HCT116 (cell line): Measurements from ENCODE around the gene NHERF1. TPM values are rescaled to one million over a fixed set of nuclear protein-coding genes. Genes with fewer than 3 reads are reported as not detected.

ENCODE experiments used
- ATAC-seq: fragments of 200-7000 bp; cut with Tn5 transposase; 2 replicates; pipeline ENCODE4 v1.9.1; 2020; ENCODE audit warnings: mild to moderate bottlenecking, moderate library complexity
- BruUV-seq: library from RNA; stranded (reverse); fragments of 400-500 nt; replicated peaks from 2 replicates; lab custom pipeline; 2021; lab: Mats Ljungman, UMichigan
- CTCF ChIA-PET: fragments of 300-600 bp; sonication (Branson Sonifier 250); formaldehyde crosslinking; loops from one replicate; lab custom pipeline; 2021; ENCODE audit warnings: antibody characterized with exemption; lab: Charles Lee
- POLR2A ChIA-PET: fragments of 300-600, 350-600 bp; sonication (Branson Sonifier 250); formaldehyde crosslinking; loops from one replicate; lab custom pipeline; 2021; ENCODE audit warnings: antibody characterized with exemption; lab: Charles Lee
- RAD21 ChIA-PET, 2 experiments: fragments of 300-600 bp; sonication (Branson Sonifier 250); formaldehyde crosslinking; loops; one replicate each; lab custom pipeline; 2023; ENCODE audit warnings: low total read pairs in 2 of 2; ENCODE audit not compliant: uncharacterized antibody in 2 of 2, unreplicated experiment in 2 of 2, low non-redundant PET in 1 of 2; lab: Charles Lee
- DNase-seq: peaks from one replicate; pipeline ENCODE4 v3.0.0-alpha.2; 2010; ENCODE audit warnings: low read depth, low spot score
- H2AFZ ChIP-seq: fragments of 200-600 bp; shearing (Covaris generic), sonication (generic); 2 replicates; pipeline ENCODE4 v1.6.1; 2017; ENCODE audit warnings: low read depth, mixed run types, mixed read lengths, antibody characterized with exemption, low read length; ENCODE audit not compliant: poor library complexity, severe bottlenecking
- H3K27ac ChIP-seq: 2 replicates; pipeline ENCODE4 v1.5.1; 2012; ENCODE audit warnings: low read depth, low read length
- H3K27me3 ChIP-seq: fragments of 200-600 bp; sonication (generic); 2 replicates; pipeline ENCODE4 v1.6.1; 2016; ENCODE audit warnings: mixed run types, low read length, mixed read lengths; ENCODE audit not compliant: insufficient read depth
- H3K36me3 ChIP-seq, 2 experiments: fragments of 200-500 bp in 1 of 2; fragments of 200-600 bp in 1 of 2; sonication (Bioruptor generic) in 1 of 2; sonication (generic) in 1 of 2; 2 replicates each; pipeline versions ENCODE4 v1.5.1 to v1.6.1; 2014 to 2016; ENCODE audit warnings: low read length in 2 of 2, inconsistent platforms in 1 of 2, mixed read lengths in 1 of 2, mixed run types in 1 of 2; ENCODE audit not compliant: insufficient read depth in 2 of 2, control insufficient read depth in 1 of 2
- H3K4me1 ChIP-seq, 2 experiments: fragments of 200-600 bp in 1 of 2; sonication (generic) in 1 of 2; 2 replicates each; pipeline versions ENCODE4 v1.5.1 to v1.6.1; 2012 to 2017; ENCODE audit warnings: low read length in 2 of 2, inconsistent platforms in 1 of 2, mild to moderate bottlenecking in 1 of 2, mixed read lengths in 1 of 2, mixed run types in 1 of 2, moderate library complexity in 1 of 2; ENCODE audit not compliant: insufficient read depth in 2 of 2, control insufficient read depth in 1 of 2
- H3K4me2 ChIP-seq: fragments of 200-600 bp; sonication (generic); 2 replicates; pipeline ENCODE4 v1.6.1; 2017; ENCODE audit warnings: mixed run types, low read length, mixed read lengths
- H3K4me3 ChIP-seq, 2 experiments: fragments of 200-600 bp in 1 of 2; sonication (generic) in 1 of 2; replicated peaks in 1 of 2; 2 replicates each; pipeline ENCODE4 v1.5.1; 2011 to 2016; ENCODE audit warnings: low read length in 2 of 2, control low read depth in 1 of 2, low read depth in 1 of 2, mild to moderate bottlenecking in 1 of 2, mixed read lengths in 1 of 2, mixed run types in 1 of 2
- H3K79me2 ChIP-seq: fragments of 200-600 bp; sonication (generic); 2 replicates; pipeline ENCODE4 v1.6.1; 2017; ENCODE audit warnings: mild to moderate bottlenecking, mixed run types, low read length, moderate library complexity, mixed read lengths; ENCODE audit not compliant: insufficient read depth
- H3K9ac ChIP-seq: fragments of 200-600 bp; sonication (generic); 2 replicates; pipeline ENCODE4 v1.6.1; 2016; ENCODE audit warnings: low read length, mixed read lengths
- H3K9me2 ChIP-seq: fragments of 200-600 bp; sonication (generic), shearing (Covaris generic); 2 replicates; pipeline ENCODE4 v1.6.1; 2017; ENCODE audit warnings: mixed run types, mild to moderate bottlenecking, moderate library complexity; ENCODE audit not compliant: insufficient read depth
- H3K9me3 ChIP-seq, 2 experiments: fragments of 200-500 bp in 1 of 2; fragments of 200-600 bp in 1 of 2; sonication (Bioruptor generic) in 1 of 2; sonication (generic) in 1 of 2; 2 replicates each; pipeline ENCODE4 v1.6.1; 2014 to 2017; ENCODE audit warnings: low read length in 2 of 2, mixed read lengths in 2 of 2, inconsistent platforms in 1 of 2, low read depth in 1 of 2, mild to moderate bottlenecking in 1 of 2, mixed run types in 1 of 2, moderate library complexity in 1 of 2; ENCODE audit not compliant: control insufficient read depth in 1 of 2, insufficient read depth in 1 of 2
- H4K20me1 ChIP-seq: fragments of 200-600 bp; sonication (generic), shearing (Covaris generic); 2 replicates; pipeline ENCODE4 v1.6.1; 2017; ENCODE audit warnings: mixed run types, mild to moderate bottlenecking, moderate library complexity; ENCODE audit not compliant: insufficient read depth
- CBX3 ChIP-seq: IDR thresholded peaks from 2 replicates; pipeline ENCODE4 v1.6.1; 2012; ENCODE audit warnings: low read depth
- CEBPB ChIP-seq: IDR thresholded peaks from 2 replicates; pipeline ENCODE4 v1.6.1; 2012; ENCODE audit warnings: low read depth
- EGR1 ChIP-seq: IDR thresholded peaks from 2 replicates; pipeline ENCODE4 v1.6.1; 2012; ENCODE audit warnings: low read depth
- EZH2 ChIP-seq: fragments of 200-600 bp; sonication (generic); IDR thresholded peaks from 2 replicates; pipeline ENCODE4 v1.6.1; 2017; ENCODE audit warnings: antibody characterized with exemption, mixed run types
- EZH2phosphoT487 ChIP-seq: fragments of 200-600 bp; IDR thresholded peaks from 2 replicates; pipeline ENCODE4 v1.6.1; 2018; ENCODE audit warnings: antibody characterized with exemption, borderline replicate concordance
- JUND ChIP-seq: IDR thresholded peaks from 2 replicates; pipeline ENCODE4 v1.6.1; 2012
- POLR2A ChIP-seq: IDR thresholded peaks from 2 replicates; pipeline ENCODE4 v1.7.0; 2011; ENCODE audit warnings: borderline replicate concordance; ENCODE audit not compliant: insufficient read depth, insufficient read length; ENCODE audit errors: extremely low read depth
- POLR2AphosphoS5 ChIP-seq: IDR thresholded peaks from 2 replicates; pipeline ENCODE4 v1.6.1; 2011; ENCODE audit warnings: mild to moderate bottlenecking, low read depth, low read length, moderate library complexity
- SIN3A ChIP-seq: IDR thresholded peaks from 2 replicates; pipeline ENCODE4 v1.6.1; 2012; ENCODE audit warnings: low read depth
- SRF ChIP-seq: IDR thresholded peaks from 2 replicates; pipeline ENCODE4 v1.6.1; 2012; ENCODE audit warnings: low read depth
- TCF7L2 ChIP-seq: IDR thresholded peaks from 2 replicates; pipeline ENCODE4 v1.7.0; 2011; ENCODE audit warnings: borderline replicate concordance, inconsistent platforms; ENCODE audit not compliant: insufficient read depth, insufficient read length; ENCODE audit errors: extremely low read depth
- YY1 ChIP-seq: IDR thresholded peaks from 2 replicates; pipeline ENCODE4 v1.6.1; 2011; ENCODE audit warnings: low read length, low read depth, moderate library complexity, mild to moderate bottlenecking; ENCODE audit not compliant: insufficient replicate concordance; ENCODE audit errors: extremely low read depth
- ZFX ChIP-seq: fragments of 450-650 bp; IDR thresholded peaks from 2 replicates; pipeline ENCODE4 v1.6.1; 2017
- intact Hi-C: fragments of 100-400 bp; cut with micrococcal nuclease; formaldehyde crosslinking; loops from 2 replicates; pipeline ENCODE4 v1.10.0; 2022
- total RNA-seq: library from RNA; stranded (reverse); gene quantifications from one replicate; pipeline ENCODE4 v1.2.1, GENCODE V29; 2021; ENCODE audit not compliant: unreplicated experiment
- TF ChIP-seq, protein P1 (sequence below): IDR thresholded peaks from 2 replicates; pipeline ENCODE4 v1.6.1; 2012
- TF ChIP-seq, protein P2 (sequence below): IDR thresholded peaks from 2 replicates; pipeline ENCODE4 v1.6.1; 2012

Gene NHERF1
- total RNA-seq, 1 experiment from 2014 or later: 129 TPM

- DNase-seq: no peak
- peaks cover 0 to 4% of the 10 kb centered on the region in 2 experiments; a peak in 1 of 4 replicates for H3K9me3 ChIP-seq
- TF ChIP-seq POLR2A: no peak
- no peak for TF ChIP-seq CEBPB
- TF ChIP-seq, protein P1, sequence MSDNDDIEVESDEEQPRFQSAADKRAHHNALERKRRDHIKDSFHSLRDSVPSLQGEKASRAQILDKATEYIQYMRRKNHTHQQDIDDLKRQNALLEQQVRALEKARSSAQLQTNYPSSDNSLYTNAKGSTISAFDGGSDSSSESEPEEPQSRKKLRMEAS: no peak
- TF ChIP-seq EZH2: no peak
- TF ChIP-seq CBX3: no peak
- TF ChIP-seq, protein P2, sequence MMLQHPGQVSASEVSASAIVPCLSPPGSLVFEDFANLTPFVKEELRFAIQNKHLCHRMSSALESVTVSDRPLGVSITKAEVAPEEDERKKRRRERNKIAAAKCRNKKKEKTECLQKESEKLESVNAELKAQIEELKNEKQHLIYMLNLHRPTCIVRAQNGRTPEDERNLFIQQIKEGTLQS: no peak
- TF ChIP-seq TCF7L2: no peak
- TF ChIP-seq SRF: no peak
- TF ChIP-seq YY1: no peak
- no peaks in the 10 kb centered on the region for H3K36me3 ChIP-seq
- no peaks in the 10 kb centered on the region for H4K20me1 ChIP-seq
- no peak overlapping the region for H3K27ac ChIP-seq
- no peak for ATAC-seq
- H3K27me3 ChIP-seq: peaks cover 17% of the 10 kb centered on the region; the same call in 1 of the 2 replicates
- ChIA-PET RAD21 (no interaction called here), POLR2A (no interaction called here), CTCF (interaction anchor here (1.2 to 1.3 kb wide), 2 partner anchors 20 to 67 kb away, joined by 3 read pairs; no protein-coding TSS in a partner anchor)
- no peaks in the 10 kb centered on the region for H3K4me1 ChIP-seq
- no TSS peak for BruUV-seq
- H3K4me2 ChIP-seq: no peak overlapping the region
- intact Hi-C loops: no loop called here
- no peak overlapping the region for H3K9ac ChIP-seq
- H3K79me2 ChIP-seq: no peaks in the 10 kb centered on the region
- no peak overlapping the region for H3K4me3 ChIP-seq
- H3K9me2 ChIP-seq: no peaks in the 10 kb centered on the region
- H2AFZ ChIP-seq: no peak overlapping the region
Measured at GRCh38 chr17:74723891-74724290, 24.5 kb upstream of the NHERF1 start.

GRCh38 chr17:74725111-74725510 lies 23.3 kb upstream of the NHERF1 start:
- ATAC-seq: no peak
- RAD21 ChIA-PET: no interaction called here

More at GRCh38 chr17:74725111-74725510, 23.3 kb upstream of the NHERF1 start:
- H3K4me1 ChIP-seq: no peaks in the 10 kb centered on the region
- no peaks in the 10 kb centered on the region for H4K20me1 ChIP-seq
- peaks cover 0 to 5% of the 10 kb centered on the region in 2 experiments; a peak in 1 of 4 replicates for H3K9me3 ChIP-seq
- TF ChIP-seq TCF7L2: no peak
- TF ChIP-seq JUND: no peak
- TF ChIP-seq EZH2: no peak
- no peak for TF ChIP-seq SIN3A
- TF ChIP-seq POLR2A: no peak
- no peak for TF ChIP-seq CBX3
- no peak for TF ChIP-seq EGR1
- TF ChIP-seq, protein P1: no peak
- TF ChIP-seq, protein P2: no peak
- no peak for TF ChIP-seq ZFX
- TF ChIP-seq EZH2phosphoT487: no peak
- no peak for TF ChIP-seq POLR2AphosphoS5
- TF ChIP-seq, all 23 proteins: peak for 0
- no peak overlapping the region for H3K4me3 ChIP-seq
- H3K9me2 ChIP-seq: no peaks in the 10 kb centered on the region
- H3K9ac ChIP-seq: no peak overlapping the region
- H3K4me2 ChIP-seq: no peak overlapping the region
- H2AFZ ChIP-seq: no peak overlapping the region
- intact Hi-C loops: no loop called here
- H3K79me2 ChIP-seq: no peaks in the 10 kb centered on the region
- ChIA-PET POLR2A (interaction anchor here (0.8 kb wide), 1 partner anchor 11 kb away, joined by 3 read pairs; no protein-coding TSS in a partner anchor), CTCF (interaction anchor here (1.2 to 1.3 kb wide), 2 partner anchors 12 to 19 kb away, joined by 3 read pairs; partner anchors contain the start of gene RAB37)
- H3K27me3 ChIP-seq: peaks cover 17% of the 10 kb centered on the region; the same call in 1 of the 2 replicates
- H3K27ac ChIP-seq: no peak overlapping the region
- no TSS peak for BruUV-seq
- DNase-seq: no peak
- H3K36me3 ChIP-seq: no peaks in the 10 kb centered on the region
